HG02870 (cell line): ENCODE measurements around the gene OR11G2.
"Not testable (repeated sequence)": the region's sequence is repeated elsewhere in the genome, so short reads cannot be mapped to it uniquely, and the experiment has no call there.

Source experiments
- ATAC-seq: cut with Tn5 transposase; IDR thresholded peaks from one replicate; pipeline ENCODE4 v1.9.1; 2021; ENCODE audit warnings: mild to moderate bottlenecking, moderate library complexity; ENCODE audit not compliant: unreplicated experiment

OR11G2 gene

DNA sequence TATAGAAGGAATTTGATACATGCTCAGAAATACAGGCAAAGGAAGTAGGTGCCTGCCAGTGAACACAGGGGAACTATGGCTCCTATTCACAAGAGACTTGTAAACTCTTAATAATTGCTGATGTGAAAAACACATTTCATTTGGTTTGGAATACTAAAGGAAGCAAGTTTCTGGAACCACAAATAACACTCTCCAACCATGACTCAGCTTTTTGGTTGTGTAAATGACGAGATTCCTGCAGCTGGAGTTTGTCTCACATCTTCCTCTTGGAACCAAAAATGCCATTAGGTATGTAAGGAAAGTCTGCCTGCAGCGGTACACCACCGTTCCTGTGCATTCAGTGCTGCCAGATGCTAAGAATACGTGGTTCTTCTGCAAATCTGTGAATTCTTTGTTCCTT is 28.3 kb downstream of the OR11G2 start:
- ATAC-seq, result no peak

- no peak for ATAC-seq
Measured at GRCh38 chr14:20223410-20223809, 32.7 kb downstream of the OR11G2 start, which contains the start of gene OR11H6. Gene OR11H6 (plus strand): TSS chr14:20223710. CDS start chr14:20223710, 0 bp downstream.

- no peak for ATAC-seq
Measured at GRCh38 chr14:20228681-20229080, 38.0 kb downstream of the OR11G2 start, which contains the start of gene OR11H7. Gene OR11H7 (plus strand): TSS chr14:20228981.

DNA sequence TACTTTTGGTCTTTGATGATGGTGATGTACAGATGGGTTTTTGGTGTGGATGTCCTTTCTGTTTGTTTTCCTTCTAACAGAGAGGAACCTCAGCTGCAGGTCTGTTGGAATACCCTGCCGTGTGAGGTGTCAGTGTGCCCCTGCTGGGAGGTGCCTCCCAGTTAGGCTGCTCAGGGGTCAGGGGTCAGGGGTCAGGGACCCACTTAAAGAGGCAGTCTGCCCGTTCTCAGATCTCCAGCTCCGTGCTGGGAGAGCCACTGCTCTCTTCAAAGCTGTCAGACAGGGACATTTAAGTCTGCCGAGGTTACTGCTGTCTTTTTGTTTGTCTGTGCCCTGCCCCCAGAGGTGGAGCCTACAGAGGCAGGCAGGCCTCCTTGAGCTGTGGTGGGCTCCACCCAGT is 44.7 kb downstream of the OR11G2 start:
- not testable (repeated sequence) for ATAC-seq

- ATAC-seq, result no peak
Measured at GRCh38 chr14:20247646-20248246, 57.0 kb downstream of the OR11G2 start.
